ENCODE data around the gene IDUA.
A peak's percentile ranks its signal among the peaks of the same experiment; 100 is the strongest.

IDUA gene

DNA sequence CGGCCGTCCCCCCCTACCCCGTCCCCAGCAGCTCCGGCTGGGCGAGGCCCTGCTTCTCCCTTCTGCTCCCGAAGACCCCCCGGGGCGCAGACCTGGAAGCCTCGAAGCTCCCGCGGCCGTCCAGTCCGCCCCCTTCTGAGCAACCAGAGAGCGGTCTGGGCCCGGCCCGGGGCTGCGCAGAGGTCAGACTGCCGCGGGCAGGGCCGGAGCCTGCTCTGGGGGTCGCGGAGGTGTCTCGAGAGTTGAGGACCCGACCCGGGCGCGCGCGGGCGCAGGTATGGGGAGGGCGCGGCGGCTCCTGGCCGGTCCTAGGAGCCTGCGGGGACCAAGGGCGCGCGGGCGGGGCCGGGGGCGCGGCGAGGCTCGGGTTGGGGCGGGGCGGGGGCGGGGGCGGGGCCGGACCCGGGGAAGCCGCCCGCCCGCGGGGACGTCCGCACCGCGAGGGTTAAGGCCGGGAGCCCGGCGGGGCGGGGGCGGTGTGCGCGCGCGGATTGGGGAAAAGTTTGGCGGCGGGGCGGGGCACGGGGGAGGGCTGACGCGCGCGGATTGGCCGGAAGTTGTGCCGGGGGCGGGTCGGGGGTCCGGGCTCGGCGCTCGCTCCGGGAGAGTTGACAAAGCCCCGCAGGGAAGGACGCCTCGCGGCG is 24.3 kb downstream of the IDUA start, which contains the start of gene FGFRL1:
Gene FGFRL1 (plus strand): TSS at position 605 of the 644 bp plus-strand sequence. CDS start 860 bp downstream, outside the sequence.
- H3K4me3 ChIP-seq (ENCODE audit: low read depth, low read length), result peak within 1 kb of the TSS; percentile 62
- TF ChIP-seq, protein P1, sequence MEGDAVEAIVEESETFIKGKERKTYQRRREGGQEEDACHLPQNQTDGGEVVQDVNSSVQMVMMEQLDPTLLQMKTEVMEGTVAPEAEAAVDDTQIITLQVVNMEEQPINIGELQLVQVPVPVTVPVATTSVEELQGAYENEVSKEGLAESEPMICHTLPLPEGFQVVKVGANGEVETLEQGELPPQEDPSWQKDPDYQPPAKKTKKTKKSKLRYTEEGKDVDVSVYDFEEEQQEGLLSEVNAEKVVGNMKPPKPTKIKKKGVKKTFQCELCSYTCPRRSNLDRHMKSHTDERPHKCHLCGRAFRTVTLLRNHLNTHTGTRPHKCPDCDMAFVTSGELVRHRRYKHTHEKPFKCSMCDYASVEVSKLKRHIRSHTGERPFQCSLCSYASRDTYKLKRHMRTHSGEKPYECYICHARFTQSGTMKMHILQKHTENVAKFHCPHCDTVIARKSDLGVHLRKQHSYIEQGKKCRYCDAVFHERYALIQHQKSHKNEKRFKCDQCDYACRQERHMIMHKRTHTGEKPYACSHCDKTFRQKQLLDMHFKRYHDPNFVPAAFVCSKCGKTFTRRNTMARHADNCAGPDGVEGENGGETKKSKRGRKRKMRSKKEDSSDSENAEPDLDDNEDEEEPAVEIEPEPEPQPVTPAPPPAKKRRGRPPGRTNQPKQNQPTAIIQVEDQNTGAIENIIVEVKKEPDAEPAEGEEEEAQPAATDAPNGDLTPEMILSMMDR (conservative IDR thresholded peaks at IDR 0.05; ENCODE audit: low read depth, low read length), result no peak
- DNase-seq (ENCODE audit: low read depth), result peak; percentile 87

DNA sequence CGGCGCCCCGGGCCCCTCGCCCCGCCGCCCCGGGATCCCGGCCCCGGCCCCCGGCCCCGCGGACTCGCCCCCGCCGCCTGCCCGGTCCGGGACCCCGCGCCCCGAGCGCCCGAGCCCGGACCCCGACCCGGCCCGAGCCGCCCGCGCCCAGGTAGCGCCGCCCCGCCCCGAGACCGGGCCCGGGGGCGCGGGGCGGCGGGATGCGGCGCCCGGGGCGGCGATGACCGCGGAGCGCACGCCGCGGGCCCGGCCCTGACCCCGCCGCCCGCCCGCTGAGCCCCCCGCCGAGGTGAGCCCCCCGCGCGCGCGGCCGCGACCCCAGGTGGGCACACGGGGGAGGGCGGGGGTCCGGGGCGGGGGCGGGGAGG is 24.8 kb downstream of the IDUA start:
- DNase-seq (ENCODE audit: low read depth), result no peak
- peak overlapping the region; percentile 62 for H3K4me3 ChIP-seq (ENCODE audit: low read depth, low read length)
- TF ChIP-seq, protein P1 (conservative IDR thresholded peaks at IDR 0.05; ENCODE audit: low read depth, low read length), result no peak

DNA sequence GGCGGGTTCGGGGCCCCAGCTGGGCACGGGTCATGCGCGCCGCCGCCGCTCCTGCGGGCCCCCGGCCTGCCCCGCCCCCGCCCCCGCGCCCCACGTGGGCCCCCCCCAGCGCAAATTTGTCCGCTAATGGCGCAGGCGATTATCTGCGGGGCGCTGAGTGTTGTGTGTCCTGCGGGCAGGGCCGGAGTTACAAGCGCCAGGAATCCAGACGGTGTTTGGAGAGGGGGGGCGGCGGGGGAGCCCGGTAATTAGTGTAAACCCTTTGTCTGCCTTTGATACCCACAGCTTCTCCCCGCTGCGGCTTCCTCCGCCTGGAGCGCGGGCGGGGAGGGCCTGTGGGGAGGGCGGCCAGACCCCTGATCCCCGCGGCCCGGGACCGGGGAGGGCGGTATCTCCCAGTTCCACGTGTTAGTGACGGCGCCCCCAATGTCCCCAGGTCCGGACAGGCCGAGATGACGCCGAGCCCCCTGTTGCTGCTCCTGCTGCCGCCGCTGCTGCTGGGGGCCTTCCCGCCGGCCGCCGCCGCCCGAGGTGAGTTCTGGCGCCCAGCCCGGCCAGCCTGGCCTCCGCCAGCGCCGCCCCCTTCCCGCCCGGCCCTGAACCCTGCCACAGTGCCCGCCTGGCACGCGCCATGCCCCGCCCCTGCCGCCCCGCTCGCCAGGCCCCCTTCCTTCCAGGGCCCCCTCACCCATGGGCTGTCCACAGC is 25.3 kb downstream of the IDUA start:
- peak; percentile 36 for DNase-seq (ENCODE audit: low read depth)
- H3K4me3 ChIP-seq (ENCODE audit: low read depth, low read length), result peak overlapping the region; percentile 62

DNA sequence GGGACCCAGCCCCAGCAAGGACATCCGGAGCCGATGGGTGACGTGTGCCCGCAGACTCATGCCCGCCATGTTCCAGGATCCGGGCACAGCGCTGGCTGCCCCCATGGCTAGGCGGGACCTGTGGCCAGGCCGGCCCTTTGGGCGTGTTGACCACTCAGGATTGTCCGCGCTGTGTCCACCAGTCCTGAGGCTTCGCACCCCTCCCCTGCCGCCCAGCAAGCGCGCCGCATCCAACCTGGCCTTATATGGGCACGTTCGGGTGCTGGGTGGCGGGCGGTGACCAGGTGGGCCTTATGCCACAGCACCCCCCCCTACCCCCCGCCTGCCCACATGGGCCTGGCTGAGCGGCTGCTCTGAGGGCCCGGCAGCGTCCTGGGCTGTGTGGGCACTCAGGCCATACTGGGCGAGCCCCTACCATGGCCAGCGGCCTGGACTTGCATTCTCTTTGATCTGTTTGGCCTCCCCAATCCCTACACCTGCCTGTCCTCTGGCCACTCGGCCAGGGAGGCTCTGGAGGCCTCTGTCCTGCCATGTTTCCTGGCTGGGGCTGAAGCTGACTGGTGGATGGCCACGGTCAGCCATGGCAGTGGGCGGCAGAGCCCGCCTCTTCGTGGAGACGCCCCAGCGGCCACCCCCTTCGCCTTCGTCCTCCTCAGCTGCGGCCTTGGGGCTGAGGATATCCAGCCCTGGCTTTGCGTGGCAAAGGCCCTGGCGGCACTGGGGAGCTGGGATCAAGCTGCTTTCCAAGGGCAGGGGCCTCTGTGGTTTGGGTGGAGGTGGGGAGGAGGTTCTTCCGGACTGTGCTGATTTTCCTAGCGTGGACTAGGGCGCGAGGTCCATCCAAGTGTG is 26.6 kb downstream of the IDUA start:
- H3K4me3 ChIP-seq (ENCODE audit: low read depth, low read length), result no peak overlapping the region
- DNase-seq (ENCODE audit: low read depth), result no peak
- TF ChIP-seq, protein P1 (conservative IDR thresholded peaks at IDR 0.05; ENCODE audit: low read depth, low read length), result no peak

More for the DNA sequence above, 25.3 kb downstream of the IDUA start:
- TF ChIP-seq, protein P1 (conservative IDR thresholded peaks at IDR 0.05; ENCODE audit: low read depth, low read length), result no peak

DNA sequence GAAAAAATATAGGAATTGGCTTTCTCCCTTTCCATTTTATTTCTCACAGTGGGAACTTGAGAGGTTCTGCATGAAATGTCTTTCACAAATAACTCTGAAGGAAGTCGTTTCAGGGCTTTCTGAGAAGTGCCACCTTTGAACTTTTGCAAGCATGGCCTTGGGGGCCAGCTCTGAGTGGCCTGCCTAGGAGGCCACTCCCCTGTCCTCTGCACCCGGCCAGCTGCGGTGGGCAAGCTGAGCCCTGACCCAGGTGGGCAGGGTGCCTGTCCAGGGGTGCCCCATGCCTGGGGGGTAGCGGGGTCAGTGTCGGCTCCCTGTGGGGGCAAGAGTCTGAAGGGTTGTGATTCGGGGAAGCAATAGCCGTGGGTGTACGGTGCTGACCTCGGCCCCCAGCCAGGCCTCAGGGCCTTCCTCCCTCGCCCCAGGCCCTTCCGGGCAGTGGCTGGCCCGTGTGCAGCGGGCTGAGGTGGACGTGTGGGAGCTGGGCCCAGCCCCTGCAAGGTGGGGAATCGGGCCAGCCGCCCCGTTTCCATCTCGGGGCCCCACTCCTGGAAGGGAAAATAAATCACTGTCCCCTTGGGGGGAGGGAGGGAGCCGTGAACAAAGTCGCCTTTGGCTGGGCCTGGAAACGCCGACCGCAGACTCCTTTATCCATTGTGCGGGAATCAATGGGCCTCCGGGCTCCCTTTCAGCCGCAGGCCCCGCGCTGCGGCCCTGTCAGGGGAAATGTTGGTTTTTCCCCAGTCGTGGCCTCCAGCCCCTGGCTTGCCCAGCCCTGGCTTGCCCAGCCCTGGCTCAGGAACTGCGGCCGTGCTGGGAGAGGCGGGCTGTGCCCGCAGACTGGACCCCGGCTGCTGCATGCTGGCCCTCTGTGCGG is 27.7 kb downstream of the IDUA start:
- TF ChIP-seq, protein P1 (conservative IDR thresholded peaks at IDR 0.05; ENCODE audit: low read depth, low read length), result no peak
- DNase-seq (ENCODE audit: low read depth), result no peak
- no peak overlapping the region for H3K4me3 ChIP-seq (ENCODE audit: low read depth, low read length)

DNA sequence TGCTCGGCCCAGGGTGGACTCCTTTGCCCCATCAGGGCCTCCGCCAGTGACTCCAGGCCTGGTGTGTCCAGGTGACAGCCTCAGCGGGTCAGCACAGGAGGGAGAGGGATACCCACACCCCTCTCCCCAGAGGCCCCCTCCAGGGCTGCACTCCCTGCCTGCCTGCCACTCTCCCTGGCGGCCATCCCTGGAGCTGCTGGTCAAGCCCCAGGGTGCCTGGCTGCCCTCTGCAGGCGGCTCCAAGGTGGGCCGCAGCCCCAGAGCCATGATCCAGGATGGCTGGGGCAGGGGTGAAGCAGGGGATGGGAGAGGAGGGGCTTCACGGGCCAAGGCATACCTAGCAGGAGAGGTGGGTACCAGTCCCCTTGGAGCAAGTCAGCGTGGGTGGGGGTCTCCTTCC is 28.3 kb downstream of the IDUA start:
- TF ChIP-seq, protein P1 (conservative IDR thresholded peaks at IDR 0.05; ENCODE audit: low read depth, low read length), result no peak
- H3K4me3 ChIP-seq (ENCODE audit: low read depth, low read length), result no peak overlapping the region
- no peak for DNase-seq (ENCODE audit: low read depth)

All from choroid plexus epithelial cell (primary cell).